HFFc6 (cell line): Measurements from ENCODE around the gene RNASE9. TPM values are rescaled to one million over a fixed set of nuclear protein-coding genes. Genes with fewer than 3 reads are reported as not detected.
"Not testable (repeated sequence)": the region's sequence is repeated elsewhere in the genome, so short reads cannot be mapped to it uniquely, and the experiment has no call there.

Source experiments
- DNase-seq: peaks from one replicate; pipeline ENCODE4 v3.0.0-alpha.2; 2018
- H3K27ac Mint-ChIP-seq: 2 replicates; pipeline ENCODE4 v1.8.0; 2020; ENCODE audit warnings: mild to moderate bottlenecking, mixed read lengths
- H3K27me3 Mint-ChIP-seq: 2 replicates; pipeline ENCODE4 v1.8.0; 2021; ENCODE audit warnings: mild to moderate bottlenecking, moderate library complexity, mixed read lengths; ENCODE audit not compliant: insufficient read depth
- H3K36me3 Mint-ChIP-seq: 2 replicates; pipeline ENCODE4 v1.8.0; 2021; ENCODE audit warnings: low read depth, mixed read lengths
- H3K4me1 Mint-ChIP-seq: 2 replicates; pipeline ENCODE4 v1.8.0; 2020; ENCODE audit warnings: low read depth, mixed read lengths
- H3K4me3 Mint-ChIP-seq: 2 replicates; pipeline ENCODE4 v1.8.0; 2020; ENCODE audit warnings: mild to moderate bottlenecking, moderate library complexity, mixed read lengths
- H3K9me3 Mint-ChIP-seq: 2 replicates; pipeline ENCODE4 v1.8.0; 2020; ENCODE audit warnings: mild to moderate bottlenecking, mixed read lengths
- total RNA-seq, 6 experiments: library from RNA; stranded (reverse); fragmentation: NEBNext Ultra II Directional; extraction: Animal tissue kit (Norgen Biotek cat#: 25700); gene quantifications; 2 replicates in 1 of 6; 3 replicates in 5 of 6; pipeline ENCODE4 v1.2.3, GENCODE V29; 2021
- TF ChIP-seq, protein P1 (sequence below): fragments of 200-600 bp; sonication (generic); IDR thresholded peaks from 2 replicates; pipeline ENCODE4 v1.5.0; 2021; ENCODE audit warnings: antibody characterized with exemption, mild to moderate bottlenecking

RNASE9 gene
- total RNA-seq, 6 experiments from 2014 or later, result not detected

- H3K36me3 Mint-ChIP-seq, result no peaks in the 10 kb centered on the region
- H3K27me3 Mint-ChIP-seq, result peaks cover 13% of the 10 kb centered on the region
- H3K4me1 Mint-ChIP-seq, result peaks cover 52% of the 10 kb centered on the region
- H3K27ac Mint-ChIP-seq, result peak overlapping the region; percentile 24; the same call in 1 of the 2 replicates
- peak overlapping the region; percentile 24; the same call in 1 of the 2 replicates for H3K4me3 Mint-ChIP-seq
- DNase-seq, result no peak
- no peaks in the 10 kb centered on the region for H3K9me3 Mint-ChIP-seq
- TF ChIP-seq, protein P1, sequence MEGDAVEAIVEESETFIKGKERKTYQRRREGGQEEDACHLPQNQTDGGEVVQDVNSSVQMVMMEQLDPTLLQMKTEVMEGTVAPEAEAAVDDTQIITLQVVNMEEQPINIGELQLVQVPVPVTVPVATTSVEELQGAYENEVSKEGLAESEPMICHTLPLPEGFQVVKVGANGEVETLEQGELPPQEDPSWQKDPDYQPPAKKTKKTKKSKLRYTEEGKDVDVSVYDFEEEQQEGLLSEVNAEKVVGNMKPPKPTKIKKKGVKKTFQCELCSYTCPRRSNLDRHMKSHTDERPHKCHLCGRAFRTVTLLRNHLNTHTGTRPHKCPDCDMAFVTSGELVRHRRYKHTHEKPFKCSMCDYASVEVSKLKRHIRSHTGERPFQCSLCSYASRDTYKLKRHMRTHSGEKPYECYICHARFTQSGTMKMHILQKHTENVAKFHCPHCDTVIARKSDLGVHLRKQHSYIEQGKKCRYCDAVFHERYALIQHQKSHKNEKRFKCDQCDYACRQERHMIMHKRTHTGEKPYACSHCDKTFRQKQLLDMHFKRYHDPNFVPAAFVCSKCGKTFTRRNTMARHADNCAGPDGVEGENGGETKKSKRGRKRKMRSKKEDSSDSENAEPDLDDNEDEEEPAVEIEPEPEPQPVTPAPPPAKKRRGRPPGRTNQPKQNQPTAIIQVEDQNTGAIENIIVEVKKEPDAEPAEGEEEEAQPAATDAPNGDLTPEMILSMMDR, result no peak
Observed at GRCh38 chr14:20512177-20512905, 48.5 kb downstream of the RNASE9 start.

DNA sequence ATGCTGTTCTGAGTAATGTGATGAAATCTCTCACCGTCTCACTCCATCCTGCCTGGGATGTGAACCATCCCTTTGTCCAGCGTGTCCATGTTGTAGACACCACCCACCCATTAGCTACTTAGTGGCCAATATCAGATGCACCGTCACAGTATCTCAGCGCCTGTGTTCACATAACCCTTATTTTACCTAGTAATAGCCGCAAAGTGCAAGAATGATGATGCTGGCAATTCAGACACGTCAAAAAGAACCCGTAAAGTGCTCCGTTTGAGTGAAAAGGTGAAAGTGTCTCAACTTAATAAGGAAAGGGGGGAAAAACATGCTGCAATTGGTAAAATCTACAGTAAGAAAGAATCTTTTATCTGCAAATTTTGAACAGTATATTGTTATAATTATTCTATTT, 52.5 kb downstream of the RNASE9 start:
- H3K4me3 Mint-ChIP-seq, result no peak overlapping the region
- no peaks in the 10 kb centered on the region for H3K36me3 Mint-ChIP-seq
- TF ChIP-seq, protein P1, result no peak
- peaks cover 34% of the 10 kb centered on the region for H3K4me1 Mint-ChIP-seq
- H3K9me3 Mint-ChIP-seq, result no peaks in the 10 kb centered on the region; the same call in 1 of the 2 replicates
- no peak overlapping the region for H3K27ac Mint-ChIP-seq
- no peak for DNase-seq
- H3K27me3 Mint-ChIP-seq, result peaks cover 13% of the 10 kb centered on the region

GRCh38 chr14:20507537-20507936, 53.3 kb downstream of the RNASE9 start:
- H3K9me3 Mint-ChIP-seq, H3K4me3 Mint-ChIP-seq, DNase-seq, H3K36me3 Mint-ChIP-seq, H3K27ac Mint-ChIP-seq: not testable (repeated sequence)
- Mint-ChIP-seq H3K4me1 (peaks cover 27% of the 10 kb centered on the region), H3K27me3 (peaks cover 13% of the 10 kb centered on the region)

GRCh38 chr14:20506752-20507151, 54.1 kb downstream of the RNASE9 start:
- H3K36me3 Mint-ChIP-seq, H3K9me3 Mint-ChIP-seq, DNase-seq, H3K27ac Mint-ChIP-seq, H3K4me3 Mint-ChIP-seq: not testable (repeated sequence)
- H3K4me1 Mint-ChIP-seq, result peaks cover 19% of the 10 kb centered on the region
- peaks cover 13% of the 10 kb centered on the region for H3K27me3 Mint-ChIP-seq

DNA sequence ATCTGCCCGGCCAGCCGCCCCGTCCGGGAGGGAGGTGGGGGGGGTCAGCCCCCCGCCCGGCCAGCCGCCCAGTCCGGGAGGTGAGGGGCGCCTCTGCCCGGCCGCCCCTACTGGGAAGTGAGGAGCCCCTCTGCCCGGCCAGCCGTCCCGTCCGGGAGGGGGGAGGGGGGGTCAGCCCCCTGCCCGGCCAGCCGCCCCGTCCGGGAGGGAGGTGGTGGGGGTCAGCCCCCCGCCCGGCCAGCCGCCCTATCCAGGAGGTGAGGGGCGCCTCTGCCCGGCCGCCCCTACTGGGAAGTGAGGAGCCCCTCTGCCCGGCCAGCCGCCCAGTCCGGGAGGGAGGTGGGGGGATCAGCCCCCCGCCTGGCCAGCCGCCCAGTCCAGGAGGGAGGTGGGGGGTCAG, 54.6 kb downstream of the RNASE9 start:
- H3K9me3 Mint-ChIP-seq, H3K4me3 Mint-ChIP-seq, H3K36me3 Mint-ChIP-seq, DNase-seq, H3K27ac Mint-ChIP-seq: not testable (repeated sequence)
- Mint-ChIP-seq H3K4me1 (peaks cover 17% of the 10 kb centered on the region), H3K27me3 (peaks cover 12% of the 10 kb centered on the region)

Other genes with a start within 250 kb of the RNASE9 start
- gene CCNB1IP1, start 227.8 kb downstream of the RNASE9 start, total RNA-seq, result 10 to 100 TPM; 17.6 to 24.0 (median 20.3) TPM
- 10 to 100 TPM; 15.7 to 22.9 (median 22.0) TPM for gene PARP2, start 217.4 kb downstream of the RNASE9 start, total RNA-seq
- 10 to 100 TPM; 11.6 to 16.1 (median 13.7) TPM for gene TEP1, start 147.5 kb downstream of the RNASE9 start, total RNA-seq
- under 1 TPM in 1 of 6 experiments, not detected in 5; 0.05 TPM for gene KLHL33, start 124.9 kb downstream of the RNASE9 start, total RNA-seq
- 10 to 100 TPM; 26.4 to 33.8 (median 30.7) TPM for gene OSGEP, start 106.2 kb downstream of the RNASE9 start, total RNA-seq
- 100 to 1,000 TPM; 161 to 189 (median 184) TPM for gene APEX1, start 105.8 kb downstream of the RNASE9 start, total RNA-seq
- 10 to 100 TPM; 17.0 to 20.3 (median 19.2) TPM for gene PIP4P1, start 99.6 kb downstream of the RNASE9 start, total RNA-seq
- gene PNP, start 91.6 kb downstream of the RNASE9 start, total RNA-seq, result 10 to 100 TPM; 19.8 to 32.3 (median 25.7) TPM
- gene RNASE10, start 55.5 kb downstream of the RNASE9 start, total RNA-seq, result under 1 TPM in 2 of 6 experiments, not detected in 4; 0.14 to 0.17 TPM
- gene RNASE11, start 27.0 kb upstream of the RNASE9 start, total RNA-seq, result not detected
- not detected for gene RNASE12, start 30.3 kb upstream of the RNASE9 start, total RNA-seq
- gene OR6S1, start 80.6 kb upstream of the RNASE9 start, total RNA-seq, result not detected
- gene RNASE4, start 123.5 kb upstream of the RNASE9 start, total RNA-seq, result 1 to 10 TPM; 2.8 to 6.9 (median 5.3) TPM
- 1 to 10 TPM; 2.4 to 4.0 (median 3.2) TPM for gene ANG, start 127.7 kb upstream of the RNASE9 start, total RNA-seq
- not detected for gene EDDM3A, start 184.8 kb upstream of the RNASE9 start, total RNA-seq
- gene EDDM3B, start 207.4 kb upstream of the RNASE9 start, total RNA-seq, result not detected
- not detected for gene RNASE6, start 220.2 kb upstream of the RNASE9 start, total RNA-seq
- gene RNASE1, start 241.8 kb upstream of the RNASE9 start, total RNA-seq, result not detected